NB4 (cell line): ENCODE results near the gene ROBO2.

Experiments used
- DNase-seq: peaks from one replicate; pipeline ENCODE4 v3.0.0; 2010; ENCODE audit warnings: low read depth
- H3K4me3 ChIP-seq: one replicate; pipeline ENCODE4 v1.5.1; 2011; ENCODE audit warnings: mild to moderate bottlenecking, low read depth, low read length, moderate library complexity
- MYC ChIP-seq: IDR thresholded peaks from 2 replicates; pipeline ENCODE4 v1.6.1; 2011; ENCODE audit warnings: low read depth, low read length
- POLR2A ChIP-seq: IDR thresholded peaks from 2 replicates; pipeline ENCODE4 v1.6.1; 2011; ENCODE audit warnings: mild to moderate bottlenecking; ENCODE audit not compliant: insufficient read length; ENCODE audit errors: extremely low read depth
- TF ChIP-seq, protein P1 (sequence below): IDR thresholded peaks from 2 replicates; pipeline ENCODE4 v1.6.1; 2011; ENCODE audit warnings: low read depth, low read length
- TF ChIP-seq, protein P2 (sequence below): IDR thresholded peaks from one replicate; pipeline ENCODE4 v1.5.1; 2012; ENCODE audit warnings: low read depth, low read length

Gene ROBO2

DNA sequence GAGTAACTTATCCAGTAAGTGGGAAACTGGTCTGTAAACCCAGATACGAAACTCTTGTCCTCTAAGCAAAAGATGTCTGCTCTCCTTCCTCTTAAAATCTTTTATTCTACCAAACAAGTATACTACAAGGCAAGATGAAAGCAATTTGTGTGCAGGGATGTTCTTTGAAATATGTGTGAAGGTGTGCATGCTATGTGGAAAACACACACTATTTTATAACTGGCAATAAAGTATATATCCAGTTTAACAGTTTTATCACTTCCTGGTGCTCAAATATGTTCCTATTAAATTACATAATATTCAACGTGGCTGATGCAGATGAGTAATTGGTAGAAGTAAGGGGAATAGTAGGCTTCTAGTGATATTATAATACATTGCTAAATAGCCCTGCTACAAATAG, 566.5 kb downstream of the ROBO2 start:
- H3K4me3 ChIP-seq: no peak overlapping the region
- DNase-seq: no peak
- TF ChIP-seq, protein P1, sequence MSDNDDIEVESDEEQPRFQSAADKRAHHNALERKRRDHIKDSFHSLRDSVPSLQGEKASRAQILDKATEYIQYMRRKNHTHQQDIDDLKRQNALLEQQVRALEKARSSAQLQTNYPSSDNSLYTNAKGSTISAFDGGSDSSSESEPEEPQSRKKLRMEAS: no peak
- TF ChIP-seq POLR2A (no peak), MYC (no peak)
- TF ChIP-seq, protein P2, sequence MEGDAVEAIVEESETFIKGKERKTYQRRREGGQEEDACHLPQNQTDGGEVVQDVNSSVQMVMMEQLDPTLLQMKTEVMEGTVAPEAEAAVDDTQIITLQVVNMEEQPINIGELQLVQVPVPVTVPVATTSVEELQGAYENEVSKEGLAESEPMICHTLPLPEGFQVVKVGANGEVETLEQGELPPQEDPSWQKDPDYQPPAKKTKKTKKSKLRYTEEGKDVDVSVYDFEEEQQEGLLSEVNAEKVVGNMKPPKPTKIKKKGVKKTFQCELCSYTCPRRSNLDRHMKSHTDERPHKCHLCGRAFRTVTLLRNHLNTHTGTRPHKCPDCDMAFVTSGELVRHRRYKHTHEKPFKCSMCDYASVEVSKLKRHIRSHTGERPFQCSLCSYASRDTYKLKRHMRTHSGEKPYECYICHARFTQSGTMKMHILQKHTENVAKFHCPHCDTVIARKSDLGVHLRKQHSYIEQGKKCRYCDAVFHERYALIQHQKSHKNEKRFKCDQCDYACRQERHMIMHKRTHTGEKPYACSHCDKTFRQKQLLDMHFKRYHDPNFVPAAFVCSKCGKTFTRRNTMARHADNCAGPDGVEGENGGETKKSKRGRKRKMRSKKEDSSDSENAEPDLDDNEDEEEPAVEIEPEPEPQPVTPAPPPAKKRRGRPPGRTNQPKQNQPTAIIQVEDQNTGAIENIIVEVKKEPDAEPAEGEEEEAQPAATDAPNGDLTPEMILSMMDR: no peak

DNA sequence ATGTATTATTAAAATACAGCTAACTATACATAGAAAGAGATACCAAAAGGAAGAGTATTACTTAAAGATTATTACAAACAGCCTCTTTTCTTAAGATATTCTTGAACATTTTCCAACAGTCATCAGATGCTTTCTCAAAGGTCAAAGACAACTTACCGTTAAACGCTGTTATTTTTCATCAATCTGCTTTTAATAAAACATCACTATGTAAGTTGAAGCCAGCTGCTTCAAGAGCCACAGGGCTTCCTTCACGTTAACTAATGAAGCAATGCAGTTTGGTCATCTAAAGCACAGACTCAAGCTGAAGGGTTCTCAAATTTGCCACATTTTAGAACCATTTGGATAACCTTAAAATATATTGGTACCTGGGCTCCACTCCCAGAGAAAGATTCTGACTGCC, 578.8 kb downstream of the ROBO2 start:
- H3K4me3 ChIP-seq: no peak overlapping the region
- TF ChIP-seq, protein P1: no peak
- TF ChIP-seq, protein P2: no peak
- TF ChIP-seq MYC (no peak), POLR2A (no peak)
- DNase-seq: no peak

DNA sequence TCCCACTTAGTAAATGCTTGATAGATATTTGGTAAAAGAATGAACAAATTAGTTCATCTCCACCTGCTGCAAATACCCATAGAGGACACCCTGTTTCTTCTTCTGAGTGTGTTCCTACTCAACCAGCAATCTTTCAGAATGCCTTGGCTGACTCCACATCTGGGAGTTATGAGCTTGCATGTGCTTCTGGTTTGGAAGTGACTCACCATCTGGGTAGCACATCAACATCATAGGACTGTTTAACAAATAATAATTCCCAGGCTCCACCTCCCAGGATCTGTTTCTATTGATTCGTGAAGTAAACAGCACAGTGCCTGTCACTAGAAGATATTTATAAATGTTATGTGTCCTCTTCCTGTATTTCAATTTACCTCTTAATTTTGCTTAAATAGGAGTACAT, 580.1 kb downstream of the ROBO2 start:
- no peak overlapping the region for H3K4me3 ChIP-seq
- DNase-seq: no peak
- TF ChIP-seq POLR2A: no peak
- TF ChIP-seq, protein P1: no peak
- TF ChIP-seq, protein P2: no peak
- TF ChIP-seq MYC: no peak

DNA sequence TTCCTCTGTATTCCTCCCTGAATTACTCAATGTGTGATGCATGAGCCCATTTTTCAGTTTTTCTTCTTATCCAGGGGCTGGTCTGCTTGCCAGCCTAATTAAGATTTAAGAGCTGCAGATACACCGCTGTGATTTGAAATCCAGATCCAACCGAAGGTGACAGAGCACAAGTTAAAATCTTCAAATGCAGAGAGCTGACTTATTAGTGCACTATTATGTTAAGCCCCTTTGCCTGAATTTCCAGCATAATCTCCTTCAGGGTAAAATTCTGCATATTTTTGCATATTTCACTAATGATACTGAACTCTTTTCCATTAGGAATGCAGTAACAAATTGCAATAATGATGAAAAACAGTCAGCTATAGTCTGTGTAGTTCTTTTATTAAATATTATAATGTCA, 583.6 kb downstream of the ROBO2 start:
- H3K4me3 ChIP-seq: no peak overlapping the region
- no peak for DNase-seq
- TF ChIP-seq, protein P2: no peak
- TF ChIP-seq, protein P1: no peak
- TF ChIP-seq MYC (no peak), POLR2A (no peak)

DNA sequence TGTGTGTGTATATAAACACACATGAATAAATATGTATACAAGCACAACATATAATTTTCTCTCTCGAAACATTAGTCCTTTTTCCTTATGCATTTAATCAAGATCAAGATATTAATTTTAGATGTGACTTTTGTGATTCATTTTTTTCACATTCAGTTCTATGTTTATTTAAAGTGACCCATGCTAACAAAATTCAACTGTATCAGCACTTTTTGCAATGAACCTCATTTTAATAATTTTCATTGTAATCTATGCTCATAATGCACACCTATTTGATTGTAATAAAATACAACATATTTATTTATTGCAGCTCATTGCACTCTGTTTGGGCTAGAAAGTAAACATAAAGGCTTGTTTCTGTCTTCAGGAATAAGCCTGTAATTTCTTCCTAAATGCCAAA, 586.3 kb downstream of the ROBO2 start:
- no peak for DNase-seq
- TF ChIP-seq, protein P1: no peak
- TF ChIP-seq, protein P2: no peak
- TF ChIP-seq POLR2A: no peak
- no peak for TF ChIP-seq MYC
- H3K4me3 ChIP-seq: no peak overlapping the region

DNA sequence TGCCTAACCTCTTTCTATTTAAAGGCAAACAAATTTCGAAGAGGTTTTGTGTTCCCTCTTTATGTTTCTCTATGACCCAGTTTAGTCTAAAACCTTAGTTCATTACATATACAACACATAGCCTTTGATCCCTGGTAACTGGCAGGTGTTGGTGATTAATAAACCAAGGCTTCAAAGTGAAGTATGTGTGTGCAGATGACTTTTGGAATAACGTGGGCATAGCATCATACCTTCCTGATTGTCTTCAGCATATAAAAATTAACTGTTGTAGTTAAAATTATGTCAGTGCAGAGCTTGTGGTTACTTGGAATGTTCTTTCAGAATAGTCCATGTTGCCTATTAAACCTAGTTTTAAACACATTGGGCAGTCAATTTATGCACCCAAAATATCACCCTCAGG, 608.3 kb downstream of the ROBO2 start:
- H3K4me3 ChIP-seq: no peak overlapping the region
- no peak for DNase-seq
- TF ChIP-seq, protein P2: no peak
- no peak for TF ChIP-seq POLR2A
- TF ChIP-seq, protein P1: no peak
- no peak for TF ChIP-seq MYC
